ENCODE data around the gene IL17RB.

DNA sequence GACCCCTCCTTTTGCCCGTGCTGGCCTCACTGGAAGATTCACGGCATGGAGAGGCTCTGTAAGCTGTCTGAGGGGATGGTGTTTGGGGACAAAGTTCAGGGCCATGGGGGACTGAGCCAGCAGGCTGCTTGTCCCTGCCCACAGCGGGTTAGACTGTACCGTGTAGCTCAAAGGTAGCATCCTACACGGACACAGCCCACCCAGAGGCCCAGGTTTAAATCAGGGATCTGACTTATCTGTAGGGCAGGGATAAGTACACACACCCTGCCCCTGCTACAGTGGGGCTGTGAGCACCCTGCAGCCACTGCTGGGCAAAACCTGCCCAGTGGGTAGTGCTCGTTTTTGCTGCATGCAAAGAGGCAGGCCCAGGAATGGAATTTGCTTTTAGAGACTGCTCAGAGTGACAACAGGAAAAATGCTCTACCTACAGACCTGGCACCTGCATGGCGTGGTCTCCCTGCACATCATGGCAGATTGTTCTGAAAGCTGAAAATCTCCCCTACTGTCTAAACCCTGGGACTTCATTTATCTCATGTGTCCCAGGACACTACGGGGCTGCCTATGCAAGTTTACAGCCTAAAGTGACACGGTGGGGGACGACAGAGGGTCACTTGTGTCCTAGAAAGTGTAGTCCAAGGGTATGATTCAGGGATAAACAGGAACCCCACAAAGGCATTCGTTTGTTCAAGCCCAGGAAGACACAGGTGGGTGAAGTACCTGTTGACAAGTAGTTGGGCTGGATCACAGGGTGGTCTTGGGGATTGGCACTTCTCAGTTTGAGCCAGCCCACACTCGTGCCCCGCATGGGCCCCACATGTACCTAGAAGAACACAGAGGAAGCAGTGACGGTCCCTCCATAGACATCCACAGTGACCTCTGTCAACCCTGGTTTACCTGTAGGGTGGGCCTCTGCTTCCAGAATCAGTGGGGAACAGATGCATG, 27.9 kb upstream of the IL17RB start:
- TF ChIP-seq, protein P1, sequence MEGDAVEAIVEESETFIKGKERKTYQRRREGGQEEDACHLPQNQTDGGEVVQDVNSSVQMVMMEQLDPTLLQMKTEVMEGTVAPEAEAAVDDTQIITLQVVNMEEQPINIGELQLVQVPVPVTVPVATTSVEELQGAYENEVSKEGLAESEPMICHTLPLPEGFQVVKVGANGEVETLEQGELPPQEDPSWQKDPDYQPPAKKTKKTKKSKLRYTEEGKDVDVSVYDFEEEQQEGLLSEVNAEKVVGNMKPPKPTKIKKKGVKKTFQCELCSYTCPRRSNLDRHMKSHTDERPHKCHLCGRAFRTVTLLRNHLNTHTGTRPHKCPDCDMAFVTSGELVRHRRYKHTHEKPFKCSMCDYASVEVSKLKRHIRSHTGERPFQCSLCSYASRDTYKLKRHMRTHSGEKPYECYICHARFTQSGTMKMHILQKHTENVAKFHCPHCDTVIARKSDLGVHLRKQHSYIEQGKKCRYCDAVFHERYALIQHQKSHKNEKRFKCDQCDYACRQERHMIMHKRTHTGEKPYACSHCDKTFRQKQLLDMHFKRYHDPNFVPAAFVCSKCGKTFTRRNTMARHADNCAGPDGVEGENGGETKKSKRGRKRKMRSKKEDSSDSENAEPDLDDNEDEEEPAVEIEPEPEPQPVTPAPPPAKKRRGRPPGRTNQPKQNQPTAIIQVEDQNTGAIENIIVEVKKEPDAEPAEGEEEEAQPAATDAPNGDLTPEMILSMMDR (IDR thresholded peaks at IDR 0.05) = no peak
- TF ChIP-seq POLR2A (IDR thresholded peaks at IDR 0.05) (no peak), EP300 (IDR thresholded peaks at IDR 0.05) (no peak)

Data from ovary (tissue), 3 donors.